Epithelial cell of proximal tubule (primary cell): ENCODE results near the gene TRIM38. TPM values are rescaled to one million over a fixed set of nuclear protein-coding genes. Genes with fewer than 3 reads are reported as not detected.

Experiments used
- DNase-seq: peaks from one replicate; pipeline ENCODE4 v3.0.0-alpha.2; 2011; ENCODE audit warnings: low read depth
- H3K4me3 ChIP-seq: 2 replicates; pipeline ENCODE4 v1.5.1; 2011; ENCODE audit warnings: low read depth, mild to moderate bottlenecking, low read length
- CTCF ChIP-seq: conservative IDR thresholded peaks from 2 replicates; pipeline ENCODE4 v1.5.1; 2012; ENCODE audit warnings: low read depth, mild to moderate bottlenecking, low read length
- total RNA-seq: library from RNA; depleted of rRNA; stranded (reverse); fragments of >200 nt; gene quantifications from 2 replicates; pipeline ENCODE4 v1.2.3, GENCODE V29; 2015

The TRIM38 gene, protein sequence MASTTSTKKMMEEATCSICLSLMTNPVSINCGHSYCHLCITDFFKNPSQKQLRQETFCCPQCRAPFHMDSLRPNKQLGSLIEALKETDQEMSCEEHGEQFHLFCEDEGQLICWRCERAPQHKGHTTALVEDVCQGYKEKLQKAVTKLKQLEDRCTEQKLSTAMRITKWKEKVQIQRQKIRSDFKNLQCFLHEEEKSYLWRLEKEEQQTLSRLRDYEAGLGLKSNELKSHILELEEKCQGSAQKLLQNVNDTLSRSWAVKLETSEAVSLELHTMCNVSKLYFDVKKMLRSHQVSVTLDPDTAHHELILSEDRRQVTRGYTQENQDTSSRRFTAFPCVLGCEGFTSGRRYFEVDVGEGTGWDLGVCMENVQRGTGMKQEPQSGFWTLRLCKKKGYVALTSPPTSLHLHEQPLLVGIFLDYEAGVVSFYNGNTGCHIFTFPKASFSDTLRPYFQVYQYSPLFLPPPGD
- total RNA-seq: 3.0 and 4.2 TPM in 2 replicates

- peak; percentile 64 for DNase-seq
- H3K4me3 ChIP-seq: peak within 1 kb of the TSS; percentile 87
- no peak for TF ChIP-seq CTCF
Measured at GRCh38 chr6:25962149-25963127, at the start of gene TRIM38. Gene TRIM38, plus strand, starts transcription at chr6:25962802. Its CDS starts 3,721 bp downstream, at chr6:25966523.

DNA sequence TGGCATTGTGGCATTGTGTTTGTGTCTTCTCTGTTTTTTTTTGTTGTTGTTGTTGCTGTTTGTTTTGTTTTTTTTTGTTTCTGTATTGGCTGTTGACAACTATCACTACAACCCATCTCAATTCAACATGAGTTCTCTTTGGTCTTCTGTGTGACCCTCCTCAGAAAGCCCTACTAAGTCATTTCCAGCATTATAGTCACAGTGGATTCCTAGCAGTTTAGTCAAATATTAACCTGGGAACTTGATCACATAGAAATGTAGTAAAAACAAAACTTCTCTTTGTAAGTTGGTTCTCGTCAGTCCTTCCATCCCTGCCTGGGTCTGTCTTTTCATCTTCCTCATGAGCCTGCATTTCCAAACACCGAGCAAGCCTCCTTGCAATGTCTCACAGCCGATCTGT, 48.9 kb upstream of the TRIM38 start:
- no peak overlapping the region for H3K4me3 ChIP-seq
- TF ChIP-seq CTCF: no peak
- DNase-seq: no peak

DNA sequence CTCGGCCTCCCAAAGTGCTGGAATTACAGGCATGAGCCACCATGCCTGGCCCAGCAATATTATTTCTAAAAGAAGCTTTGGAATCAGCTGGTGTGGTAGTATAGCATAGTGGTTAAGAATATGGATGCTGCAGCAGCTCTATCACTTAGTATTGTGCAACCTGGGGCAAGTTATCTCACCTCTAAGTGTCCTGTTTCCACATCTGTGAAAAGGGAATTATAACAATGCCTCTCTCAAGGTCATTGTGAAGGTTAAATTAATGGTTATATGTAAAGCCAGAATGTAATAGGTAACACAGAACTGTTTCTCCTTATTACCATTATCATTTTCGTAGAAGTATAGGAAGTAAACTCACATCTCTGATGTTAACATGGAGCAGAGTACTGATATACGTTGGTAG, 46.3 kb upstream of the TRIM38 start:
- no peak overlapping the region for H3K4me3 ChIP-seq
- DNase-seq: no peak
- TF ChIP-seq CTCF: no peak

- no peak for DNase-seq
- H3K4me3 ChIP-seq: no peak overlapping the region
- no peak for TF ChIP-seq CTCF
Measured at GRCh38 chr6:25916789-25917490, 45.7 kb upstream of the TRIM38 start.

GRCh38 chr6:25918083-25918683, 44.4 kb upstream of the TRIM38 start:
- no peak for TF ChIP-seq CTCF
- no peak for DNase-seq
- no peak overlapping the region for H3K4me3 ChIP-seq

GRCh38 chr6:25919657-25920056, 42.9 kb upstream of the TRIM38 start:
- DNase-seq: no peak
- TF ChIP-seq CTCF: no peak
- H3K4me3 ChIP-seq: no peak overlapping the region
